Activated CD8-positive, alpha-beta memory T cell treated with anti-CD3 and anti-CD28 coated beads for 1 hour (primary cell): Measurements from ENCODE around the gene ITGB4.

Experiments used
- DNase-seq, 2 donors: peaks; one replicate each; pipeline ENCODE4 v3.0.0-alpha.2; 2020; ENCODE audit warnings: low read depth in 1 of 2; ENCODE audit errors: extremely low read depth in 1 of 2

ITGB4 gene

DNA sequence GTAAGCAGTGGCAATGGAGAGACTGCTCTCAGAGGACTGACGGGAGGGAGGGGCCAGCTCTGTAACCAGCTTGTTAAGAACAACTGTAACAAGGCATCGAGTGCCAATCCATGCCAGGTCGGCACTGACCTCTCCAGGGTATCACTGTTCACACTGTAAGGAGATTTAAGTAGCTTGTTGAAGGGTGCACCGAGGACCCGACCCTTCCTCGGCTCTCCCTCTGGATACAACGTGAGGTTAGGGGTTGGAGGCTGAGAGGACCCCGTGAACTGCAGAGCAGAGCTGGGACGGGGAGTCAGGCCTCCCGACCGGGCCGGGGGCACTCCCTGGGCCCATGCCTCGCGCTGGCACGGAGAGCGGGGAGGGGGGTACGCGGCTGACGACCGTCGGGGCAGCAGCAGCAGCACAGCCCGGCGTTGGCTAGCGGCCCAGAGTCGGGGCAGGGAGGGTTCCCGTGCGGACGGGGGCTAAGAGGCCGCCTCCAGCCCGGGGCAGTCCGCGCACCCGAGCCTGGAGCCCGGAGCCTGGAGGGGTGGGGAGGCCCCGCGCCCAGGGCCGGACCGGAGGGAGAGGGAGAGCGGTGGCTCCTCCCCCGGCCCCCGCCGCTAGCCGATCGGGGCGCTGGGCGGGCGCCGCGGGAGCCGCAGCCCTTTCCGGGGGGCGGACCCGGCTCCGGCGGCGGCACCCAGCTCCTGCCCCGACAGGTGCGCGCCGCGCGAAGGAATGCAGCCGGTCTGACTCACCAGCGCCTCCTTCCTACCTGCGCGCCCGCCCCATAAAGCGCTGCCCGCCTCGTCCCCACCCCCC lies at the start of gene ITGB4:
ITGB4 (plus strand) TSS at position 804 of the 807 bp plus-strand sequence. CDS start 3,245 bp downstream, outside the sequence.
- peak; percentile 33 to 43 for DNase-seq

DNA sequence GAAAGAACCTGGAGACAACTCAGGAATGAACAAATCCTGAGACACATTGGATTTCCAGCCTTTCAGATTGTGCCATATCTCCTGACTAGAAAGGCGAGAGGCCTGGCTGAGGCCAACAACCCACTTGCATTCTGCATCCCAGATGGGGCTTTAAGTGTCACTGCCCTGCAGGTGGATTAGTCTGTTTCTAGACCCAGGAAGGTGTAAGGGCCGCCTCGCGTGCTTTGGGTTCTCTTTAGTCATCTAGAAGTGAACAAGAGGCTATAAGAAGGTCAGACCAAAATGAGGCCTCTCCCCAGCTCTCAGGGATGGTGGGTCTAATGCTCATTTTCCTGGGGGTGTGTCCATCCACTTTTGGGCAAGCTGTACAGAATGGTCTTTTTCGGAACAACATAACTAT lies 49.2 kb upstream of the ITGB4 start:
- no peak for DNase-seq

DNA sequence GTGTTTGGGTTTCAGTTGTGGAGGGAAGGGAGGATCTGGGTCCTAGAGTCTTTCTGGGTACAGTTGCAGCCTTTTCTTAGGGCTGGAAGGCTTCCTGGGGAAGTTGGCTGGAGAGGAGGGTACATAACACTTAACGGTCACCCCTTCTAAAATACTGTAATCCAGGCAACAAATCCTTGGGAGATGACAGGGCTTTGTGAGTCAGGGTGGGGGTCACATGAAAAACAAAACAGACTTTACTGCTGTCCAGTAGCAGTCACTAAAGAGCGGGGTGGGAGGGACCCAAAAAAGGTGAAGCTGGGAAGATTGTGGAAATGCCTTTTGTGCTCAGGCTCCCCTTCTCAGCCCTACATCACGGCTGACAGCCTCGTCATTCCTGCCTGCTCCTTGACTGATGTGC lies 47.8 kb upstream of the ITGB4 start:
- DNase-seq, result no peak

DNA sequence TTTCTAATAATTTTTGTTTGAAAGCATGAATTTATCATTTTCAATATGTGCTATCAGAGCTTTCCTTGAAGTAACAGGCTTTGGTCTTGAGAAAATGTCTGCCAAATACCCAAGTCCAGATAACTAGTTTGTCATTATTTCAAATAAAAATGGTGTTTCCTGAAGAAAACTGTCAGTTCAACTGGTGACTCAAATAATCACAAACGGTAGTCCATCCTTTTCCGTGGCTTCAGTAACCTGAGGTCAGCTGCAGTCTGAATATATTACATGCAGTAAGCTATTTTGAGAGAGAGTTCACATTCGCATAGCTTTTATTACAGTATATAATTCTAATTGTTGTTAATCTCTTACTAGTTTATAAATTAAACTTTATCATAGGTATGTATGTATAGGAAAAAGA lies 44.8 kb upstream of the ITGB4 start:
- no peak for DNase-seq

DNA sequence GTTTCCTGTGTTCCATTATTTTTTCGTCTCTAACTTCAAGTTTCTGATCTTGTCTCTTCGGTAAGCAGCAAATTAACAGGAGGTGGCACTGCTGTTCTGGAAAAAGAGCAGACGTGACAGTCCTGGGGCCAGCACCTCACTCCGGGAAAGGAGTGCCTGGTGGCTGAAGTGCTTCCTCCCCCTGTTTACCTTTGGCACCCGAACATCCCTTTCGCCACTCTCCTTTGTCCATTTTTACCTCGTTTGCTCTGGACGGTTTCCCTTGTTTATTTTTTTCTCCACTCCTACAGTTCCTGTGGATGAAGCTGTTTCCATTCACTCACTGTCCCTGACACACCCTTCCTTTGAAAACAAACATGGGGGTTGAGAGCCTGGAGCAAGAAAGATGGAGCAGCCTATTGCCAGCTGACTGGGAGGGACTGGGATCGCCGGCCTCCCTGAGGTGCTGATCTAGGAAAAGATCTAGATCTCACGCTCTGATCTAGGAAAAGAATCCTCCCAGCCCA lies 41.5 kb upstream of the ITGB4 start:
- no peak for DNase-seq

DNA sequence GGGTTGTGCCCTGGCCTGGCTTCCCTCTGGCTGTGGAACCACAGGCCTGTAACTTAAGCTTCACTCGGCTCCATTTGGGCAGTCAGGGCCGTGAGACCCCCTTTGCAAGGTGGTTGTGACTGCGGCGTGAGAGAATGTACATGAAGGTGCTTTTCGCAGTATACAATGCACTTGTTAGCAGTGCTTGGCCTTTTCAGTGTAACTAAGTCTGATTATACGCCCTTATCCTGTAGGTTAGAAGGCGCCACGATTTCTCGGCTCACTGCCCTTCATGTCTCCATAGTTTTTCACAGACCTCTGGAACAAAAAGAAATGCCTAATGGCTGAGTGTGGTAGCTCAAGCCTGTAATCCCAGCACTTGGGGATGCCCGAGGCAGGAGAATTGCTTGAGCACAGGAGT lies 40.8 kb upstream of the ITGB4 start:
- no peak for DNase-seq

DNA sequence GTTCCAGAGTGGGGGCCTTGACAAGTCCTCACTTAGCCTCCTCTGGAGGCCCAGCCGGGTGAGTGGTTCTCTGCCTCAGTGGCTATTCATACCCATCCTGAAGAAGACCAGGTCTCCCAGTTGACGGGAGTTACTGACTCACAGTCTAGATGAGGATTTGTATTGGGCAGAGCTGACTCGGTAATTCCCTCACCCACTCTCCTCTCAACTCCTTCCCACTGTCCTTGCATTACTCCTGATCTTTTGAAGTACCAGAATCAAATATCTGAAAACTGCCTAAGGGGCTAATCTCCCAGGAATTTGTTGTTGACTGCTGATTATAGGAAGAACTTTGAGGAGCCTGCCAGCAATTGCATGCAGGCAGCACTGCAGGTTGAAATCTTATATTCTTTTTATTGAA lies 40.0 kb upstream of the ITGB4 start:
- DNase-seq, result no peak

DNA sequence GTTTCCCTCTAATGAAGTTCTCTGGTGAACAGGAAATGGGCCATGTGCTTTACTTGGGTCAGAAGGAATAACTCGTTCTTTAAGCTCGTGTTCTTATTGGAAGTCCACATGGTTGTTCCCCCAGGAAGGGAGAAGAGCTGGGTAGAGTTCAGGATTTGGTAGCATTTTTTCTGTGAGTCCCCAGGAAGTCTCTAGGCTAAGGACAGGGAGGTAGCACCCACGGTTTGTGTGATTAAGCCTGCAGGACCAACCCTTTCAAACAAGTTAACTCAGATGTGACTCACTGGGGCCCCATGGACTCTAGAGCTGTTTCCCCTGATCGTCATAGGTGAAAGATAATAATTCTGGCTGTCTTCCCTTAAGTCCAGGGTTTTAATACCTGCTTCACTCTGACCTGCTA lies 37.7 kb upstream of the ITGB4 start:
- no peak for DNase-seq

DNA sequence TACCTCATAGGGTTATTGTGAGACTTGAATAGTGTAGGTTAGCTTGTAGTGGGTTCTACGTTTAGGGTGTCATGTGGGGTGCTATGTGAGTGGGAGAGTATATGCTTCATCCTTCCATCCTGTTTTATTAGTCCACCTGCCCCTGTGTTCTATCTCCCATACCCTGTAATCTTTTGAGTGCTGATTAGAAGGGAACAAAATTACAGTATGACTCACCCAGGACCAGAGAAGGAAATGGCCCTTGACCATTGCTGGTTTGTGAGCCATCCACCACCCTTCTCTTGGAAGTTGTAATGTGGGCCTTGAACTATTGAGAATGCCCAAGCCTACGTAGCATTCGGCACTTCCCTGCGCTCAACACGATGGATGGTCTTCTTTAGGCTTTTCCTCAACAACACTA lies 37.0 kb upstream of the ITGB4 start:
- DNase-seq, result no peak

DNA sequence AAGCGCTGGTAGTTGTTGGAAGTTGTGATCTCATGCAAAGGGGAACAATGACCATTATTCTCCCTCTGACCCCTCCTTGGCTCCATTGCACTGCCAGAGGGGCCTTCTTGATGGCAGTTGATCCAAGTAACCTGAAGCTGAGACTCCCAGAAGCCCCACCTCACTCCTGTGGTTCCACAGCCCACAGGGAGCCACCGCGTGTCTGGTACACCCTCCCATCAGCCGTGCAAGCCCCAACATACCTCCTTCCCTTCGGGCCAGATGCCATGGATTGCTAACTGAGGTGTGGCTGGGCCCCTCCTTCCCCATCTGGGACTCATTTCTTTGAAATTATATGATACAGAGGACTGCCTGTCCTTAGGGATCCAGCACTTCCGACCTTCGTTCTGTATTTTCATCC lies 36.3 kb upstream of the ITGB4 start:
- no peak for DNase-seq

DNA sequence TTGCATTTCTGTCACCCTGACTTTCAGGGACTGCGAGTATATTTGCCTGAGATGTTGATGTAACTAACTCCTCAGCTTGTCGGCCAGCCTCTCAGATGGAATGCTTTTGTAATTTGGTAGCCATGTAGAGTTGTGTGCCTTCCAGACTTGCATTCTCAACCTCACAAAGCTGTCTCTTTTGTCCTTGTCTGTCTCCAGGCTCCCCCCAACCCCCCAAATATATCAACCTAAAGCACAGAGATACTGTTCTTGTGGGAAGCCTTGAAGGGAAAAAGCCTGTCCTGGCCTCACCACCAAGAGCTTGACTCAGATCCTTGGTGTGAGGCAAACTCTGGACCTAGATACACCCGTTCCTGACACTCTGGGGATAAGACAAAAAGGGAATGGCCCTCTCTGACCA lies 35.8 kb upstream of the ITGB4 start:
- no peak for DNase-seq

DNA sequence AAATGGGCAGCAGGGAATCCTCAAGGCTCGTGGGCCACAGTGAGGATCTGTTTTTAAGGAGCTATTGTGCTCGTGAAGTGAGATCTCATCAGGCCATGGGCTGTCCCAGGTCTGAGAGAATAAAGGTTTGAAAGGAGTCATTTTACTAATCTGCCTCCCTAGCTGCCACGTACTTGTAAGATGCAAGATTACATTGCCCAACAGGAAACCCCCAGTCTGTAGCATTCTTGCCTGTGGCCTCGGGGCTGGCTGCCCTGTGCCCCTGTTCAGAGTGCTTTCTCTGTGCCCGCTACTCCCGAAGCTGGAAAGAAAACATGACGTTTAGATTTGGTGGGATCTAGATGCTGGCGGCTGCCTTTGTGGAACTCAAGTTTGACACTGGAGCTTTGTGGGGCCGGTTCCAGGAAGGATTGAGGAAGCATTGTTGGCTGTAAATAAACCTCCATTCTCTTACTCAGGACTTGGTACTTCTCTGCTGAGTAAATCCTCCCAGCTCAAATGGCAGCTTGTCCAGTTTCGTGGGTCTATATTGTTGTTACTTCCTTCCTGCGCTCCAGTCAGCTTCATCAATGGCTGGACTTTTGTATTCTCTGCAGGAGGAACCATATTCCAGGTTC lies 32.9 kb upstream of the ITGB4 start:
- DNase-seq, result no peak

DNA sequence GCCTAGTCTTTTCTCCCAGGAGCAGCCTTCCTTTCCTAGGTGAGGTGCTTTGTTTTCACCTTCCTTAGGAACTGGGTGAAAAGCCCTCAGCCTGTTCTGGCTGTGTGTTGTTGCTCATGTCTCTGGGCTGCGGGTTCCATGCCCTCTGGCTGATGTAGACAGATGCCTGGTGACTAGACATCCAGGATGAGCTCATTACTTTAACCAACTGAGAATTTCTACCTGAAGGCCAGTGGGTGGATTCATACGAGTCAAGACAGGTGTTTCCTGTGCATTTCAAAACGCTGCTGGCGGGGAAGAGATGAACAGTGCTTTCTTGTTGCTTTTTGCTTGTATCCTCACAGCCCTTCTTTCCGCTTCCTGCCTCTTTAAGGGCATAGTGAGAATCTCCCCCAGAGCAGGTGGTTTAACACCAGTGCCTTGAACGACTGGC lies 31.8 kb upstream of the ITGB4 start:
- no peak for DNase-seq

DNA sequence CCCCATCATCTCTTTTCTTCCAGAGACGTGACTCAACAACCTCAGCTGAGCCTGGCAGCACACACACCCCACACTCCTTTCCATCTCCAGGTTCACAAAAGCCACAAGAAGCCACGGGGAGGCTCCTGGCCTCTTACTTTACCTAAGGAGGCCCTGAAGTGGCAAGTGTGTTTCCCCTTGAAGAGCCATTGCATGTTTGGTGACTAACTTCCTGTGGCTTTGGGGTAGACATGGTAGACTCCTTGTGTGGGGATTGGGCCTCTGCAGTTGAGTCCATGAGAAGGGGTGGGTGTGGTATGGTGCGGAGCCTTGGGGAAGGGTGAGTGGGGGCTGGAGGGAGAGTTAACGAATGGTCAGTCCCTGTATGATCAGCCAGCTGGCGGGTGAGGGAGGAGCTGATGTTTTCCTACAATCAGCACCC lies 29.9 kb upstream of the ITGB4 start:
- no peak for DNase-seq

DNA sequence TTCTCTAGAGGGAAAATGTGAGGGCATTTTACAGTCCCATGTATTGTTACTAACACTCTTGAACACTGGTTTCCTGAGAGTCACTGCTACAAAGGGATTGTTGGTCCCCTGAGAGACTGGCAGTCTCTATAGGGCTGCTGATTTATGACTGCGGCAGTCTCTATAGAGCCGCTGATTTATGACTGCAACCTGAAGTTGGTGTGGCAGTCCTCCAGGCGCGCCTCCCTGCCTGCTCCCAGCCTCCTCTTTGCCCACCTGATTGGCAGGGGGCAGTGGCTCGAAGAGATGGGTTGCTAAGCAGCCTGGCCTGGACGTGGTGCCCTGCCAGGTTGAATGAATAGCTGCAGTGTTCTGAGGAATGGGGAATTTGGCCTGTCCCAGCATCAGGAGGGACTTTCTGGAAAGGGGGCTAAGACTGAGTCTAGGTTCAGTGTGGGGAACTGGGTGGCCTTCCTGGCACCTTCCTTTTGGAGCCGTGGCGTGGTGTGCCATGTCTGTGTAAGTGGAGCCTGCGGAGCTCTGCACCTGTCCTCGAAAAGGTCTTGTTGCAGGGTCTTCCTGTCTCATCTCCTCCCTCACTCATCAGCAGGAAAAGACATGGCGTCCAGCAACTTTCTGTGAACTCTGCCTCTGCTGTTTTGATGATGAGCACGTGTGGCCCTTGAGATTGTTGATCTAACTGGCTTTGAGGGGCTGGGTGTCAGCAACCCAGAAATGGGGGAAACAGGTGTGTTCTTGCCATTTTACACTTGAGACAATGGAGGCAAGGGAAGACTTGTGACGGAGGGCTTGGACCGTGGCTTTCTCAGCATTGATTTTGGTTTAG lies 29.2 kb upstream of the ITGB4 start:
- DNase-seq, result no peak

DNA sequence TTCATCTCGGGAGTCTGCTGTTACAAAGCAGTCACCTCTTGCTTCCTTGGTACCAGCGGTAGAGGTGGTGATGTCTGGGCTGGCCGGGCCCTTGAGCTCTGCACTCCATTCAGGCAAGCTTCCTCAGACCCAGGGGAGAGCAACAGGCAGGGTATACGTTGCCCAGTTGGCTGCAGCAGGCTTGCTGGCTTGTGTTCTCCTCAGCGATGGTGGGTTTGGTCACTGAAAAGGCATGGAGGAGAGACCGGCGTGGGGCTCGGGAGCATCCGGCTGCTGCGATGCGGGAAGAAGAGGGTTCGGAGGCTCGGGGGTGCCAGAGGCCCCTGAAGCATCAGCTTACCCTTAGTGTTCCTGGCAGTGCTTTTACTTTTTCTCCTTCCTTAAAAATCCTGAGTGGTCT lies 28.3 kb upstream of the ITGB4 start:
- DNase-seq, result no peak

DNA sequence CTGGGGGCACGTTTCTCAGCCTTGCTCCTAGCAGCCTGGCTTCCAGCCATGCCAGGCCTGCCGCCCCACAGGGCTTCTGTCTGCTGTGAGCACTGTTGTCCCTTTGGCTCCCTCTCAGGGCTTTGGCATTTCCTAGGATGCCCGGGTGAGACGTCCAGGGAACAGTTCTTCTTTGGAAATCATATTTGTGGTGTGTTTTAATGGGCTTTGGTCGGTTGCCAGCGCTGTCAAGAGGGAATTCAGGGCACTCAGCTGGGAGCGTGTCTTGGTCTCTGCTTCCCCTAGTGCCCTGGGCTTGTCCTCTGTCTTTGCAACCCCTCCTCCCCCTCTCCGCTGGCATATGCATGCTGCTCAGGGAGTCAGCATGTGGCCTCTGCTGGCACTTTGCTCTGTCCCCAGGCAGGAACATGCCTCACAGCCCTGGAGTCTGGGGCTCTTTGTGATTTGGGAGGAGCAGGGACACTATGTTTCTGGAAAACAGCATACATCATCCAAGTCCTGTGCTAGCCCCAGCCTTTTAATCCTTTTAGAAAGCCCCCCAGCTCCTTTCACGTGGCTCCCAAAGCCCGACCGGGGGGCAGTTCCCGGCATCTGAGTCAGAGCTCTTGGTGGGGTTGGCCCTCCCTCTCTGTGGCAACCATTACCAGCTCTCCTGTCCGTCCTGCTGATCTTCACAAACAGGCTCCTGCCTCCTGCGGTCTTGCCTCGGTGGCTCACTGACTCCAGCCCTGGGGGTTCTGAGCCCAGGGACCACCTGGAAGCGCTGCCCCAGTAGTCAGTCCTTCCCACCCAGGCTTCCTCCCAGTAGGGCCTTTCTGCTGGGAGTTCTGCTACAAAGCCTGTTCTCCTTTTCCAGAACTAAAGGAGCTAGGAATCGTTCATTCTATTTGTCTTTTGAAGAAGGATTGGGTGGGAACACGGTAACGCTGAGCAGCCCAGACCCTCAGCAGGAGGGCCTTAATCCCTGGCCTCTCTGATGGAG lies 27.5 kb upstream of the ITGB4 start:
- DNase-seq, result no peak

DNA sequence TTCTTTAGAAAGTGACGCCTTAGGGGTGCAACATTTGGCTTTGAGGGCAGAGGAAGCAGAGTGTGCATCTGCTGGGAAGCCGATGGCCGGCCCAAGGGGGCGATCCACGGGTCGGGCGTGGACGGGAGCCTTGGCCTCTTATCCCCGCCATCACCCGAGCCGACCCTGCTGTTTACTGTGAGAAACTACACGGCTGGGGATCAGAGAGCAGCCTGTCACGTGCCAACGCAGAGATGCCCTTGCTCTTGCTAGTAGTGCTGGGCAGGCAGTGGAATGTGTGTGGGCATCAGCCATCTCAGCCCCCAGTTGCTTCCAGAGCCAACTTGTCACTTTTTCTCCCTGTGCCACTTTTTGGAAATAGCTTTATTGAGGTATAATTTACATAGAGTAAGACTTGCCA lies 26.7 kb upstream of the ITGB4 start:
- no peak for DNase-seq

DNA sequence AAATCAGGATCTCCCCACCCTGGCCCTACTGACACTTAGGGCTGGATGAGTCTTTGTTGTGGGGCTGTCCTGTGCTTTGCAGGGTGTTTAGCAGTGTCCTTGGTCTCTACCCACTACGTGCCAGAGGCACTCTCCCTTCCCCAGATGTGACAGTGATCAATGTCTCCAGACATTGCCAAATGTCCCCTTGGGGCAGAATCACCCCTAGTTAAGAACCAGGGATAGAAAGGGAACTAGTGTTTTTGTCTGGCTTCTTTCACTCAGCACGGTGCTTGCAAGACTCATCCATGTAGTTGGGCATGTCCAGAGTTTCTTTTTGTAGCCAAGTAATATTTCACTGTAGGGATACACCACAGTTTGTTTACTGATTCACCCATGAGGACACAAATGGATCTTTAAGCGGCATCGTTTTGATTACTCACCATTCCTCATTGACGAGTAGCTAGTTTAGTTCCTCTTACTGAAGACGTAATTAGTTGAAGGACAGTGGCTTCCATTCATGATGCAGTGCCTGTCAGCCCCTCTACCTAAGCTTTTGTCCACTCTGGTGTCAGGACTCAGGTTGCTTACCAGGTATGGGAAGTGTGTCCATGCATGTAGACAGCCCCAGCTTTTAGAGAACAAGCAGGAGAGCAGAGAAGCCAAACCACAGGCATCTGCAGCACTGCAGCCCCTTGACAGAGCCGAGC lies 26.0 kb upstream of the ITGB4 start:
- no peak for DNase-seq

DNA sequence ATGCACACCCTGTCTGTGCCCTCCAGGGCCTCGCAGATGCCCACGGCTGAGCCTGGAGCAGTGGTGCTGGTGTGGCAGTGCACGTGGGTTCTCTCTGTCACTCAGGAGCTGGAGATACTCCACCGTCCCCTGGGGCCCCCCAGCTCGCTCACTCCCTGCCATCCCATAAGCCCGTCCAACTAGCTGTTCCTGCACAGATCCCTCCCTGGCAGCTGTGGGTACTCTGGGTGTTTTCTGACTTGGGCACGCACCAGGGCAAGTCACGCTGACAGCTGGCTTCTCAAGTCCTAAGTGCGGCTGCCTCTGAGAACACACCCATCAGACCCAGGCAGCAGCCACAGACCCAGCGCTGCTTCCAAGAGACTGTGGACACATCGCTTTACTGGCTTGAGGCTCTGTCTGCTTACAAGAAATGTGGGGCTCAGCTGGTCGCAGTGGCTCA lies 25.4 kb upstream of the ITGB4 start:
- no peak for DNase-seq
